IPS DF 4.7 (cell line): Measurements from ENCODE around the gene IGFBP3.
"Not testable (repeated sequence)": the region's sequence is repeated elsewhere in the genome, so short reads cannot be mapped to it uniquely, and the experiment has no call there.

Experiments used
- DNase-seq: peaks from one replicate; pipeline ENCODE4 v3.0.0-alpha.2; 2013; ENCODE audit warnings: low spot score; ENCODE audit errors: extremely low read depth

IGFBP3 gene

GRCh38 chr7:45920502-45921380, at the start of gene IGFBP3:
Gene IGFBP3, minus strand, starts transcription at chr7:45921272. Its CDS starts 132 bp downstream, at chr7:45921140.
- DNase-seq = no peak

- no peak for DNase-seq
Measured at GRCh38 chr7:45970454-45970853, 49.4 kb upstream of the IGFBP3 start.

- DNase-seq = no peak
Measured at GRCh38 chr7:45969940-45970339, 48.9 kb upstream of the IGFBP3 start.

GRCh38 chr7:45968856-45969541, 47.9 kb upstream of the IGFBP3 start:
- no peak for DNase-seq

GRCh38 chr7:45968312-45968711, 47.2 kb upstream of the IGFBP3 start:
- DNase-seq = no peak

- DNase-seq = no peak
Measured at GRCh38 chr7:45967591-45968157, 46.6 kb upstream of the IGFBP3 start.

- no peak for DNase-seq
Measured at GRCh38 chr7:45962861-45963260, 41.8 kb upstream of the IGFBP3 start.

- DNase-seq = no peak
Measured at GRCh38 chr7:45957721-45958120, 36.6 kb upstream of the IGFBP3 start.

GRCh38 chr7:45955286-45955685, 34.2 kb upstream of the IGFBP3 start:
- no peak for DNase-seq

GRCh38 chr7:45953055-45953454, 32.0 kb upstream of the IGFBP3 start:
- DNase-seq = not testable (repeated sequence)

- no peak for DNase-seq
Measured at GRCh38 chr7:45944058-45944457, 23.0 kb upstream of the IGFBP3 start.

GRCh38 chr7:45940939-45941338, 19.9 kb upstream of the IGFBP3 start:
- no peak for DNase-seq

- DNase-seq = not testable (repeated sequence)
Measured at GRCh38 chr7:45940237-45940781, 19.2 kb upstream of the IGFBP3 start.

- no peak for DNase-seq
Measured at GRCh38 chr7:45939574-45939973, 18.5 kb upstream of the IGFBP3 start.

- DNase-seq = no peak
Measured at GRCh38 chr7:45938626-45939302, 17.7 kb upstream of the IGFBP3 start.

GRCh38 chr7:45937862-45938261, 16.8 kb upstream of the IGFBP3 start:
- no peak for DNase-seq

GRCh38 chr7:45937301-45937700, 16.2 kb upstream of the IGFBP3 start:
- DNase-seq = no peak

- no peak for DNase-seq
Measured at GRCh38 chr7:45930967-45931366, 9.9 kb upstream of the IGFBP3 start.

- DNase-seq = no peak
Measured at GRCh38 chr7:45927721-45928120, 6.6 kb upstream of the IGFBP3 start.

GRCh38 chr7:45924283-45924682, 3.2 kb upstream of the IGFBP3 start:
- DNase-seq = no peak

GRCh38 chr7:45923818-45924217, 2.7 kb upstream of the IGFBP3 start:
- no peak for DNase-seq
